Measurements from ENCODE around the gene CIZ1. TPM values are rescaled to one million over a fixed set of nuclear protein-coding genes. Genes with fewer than 3 reads are reported as not detected.

Gene CIZ1
- total RNA-seq, 1 donor from 2014 or later, result 142 TPM

DNA sequence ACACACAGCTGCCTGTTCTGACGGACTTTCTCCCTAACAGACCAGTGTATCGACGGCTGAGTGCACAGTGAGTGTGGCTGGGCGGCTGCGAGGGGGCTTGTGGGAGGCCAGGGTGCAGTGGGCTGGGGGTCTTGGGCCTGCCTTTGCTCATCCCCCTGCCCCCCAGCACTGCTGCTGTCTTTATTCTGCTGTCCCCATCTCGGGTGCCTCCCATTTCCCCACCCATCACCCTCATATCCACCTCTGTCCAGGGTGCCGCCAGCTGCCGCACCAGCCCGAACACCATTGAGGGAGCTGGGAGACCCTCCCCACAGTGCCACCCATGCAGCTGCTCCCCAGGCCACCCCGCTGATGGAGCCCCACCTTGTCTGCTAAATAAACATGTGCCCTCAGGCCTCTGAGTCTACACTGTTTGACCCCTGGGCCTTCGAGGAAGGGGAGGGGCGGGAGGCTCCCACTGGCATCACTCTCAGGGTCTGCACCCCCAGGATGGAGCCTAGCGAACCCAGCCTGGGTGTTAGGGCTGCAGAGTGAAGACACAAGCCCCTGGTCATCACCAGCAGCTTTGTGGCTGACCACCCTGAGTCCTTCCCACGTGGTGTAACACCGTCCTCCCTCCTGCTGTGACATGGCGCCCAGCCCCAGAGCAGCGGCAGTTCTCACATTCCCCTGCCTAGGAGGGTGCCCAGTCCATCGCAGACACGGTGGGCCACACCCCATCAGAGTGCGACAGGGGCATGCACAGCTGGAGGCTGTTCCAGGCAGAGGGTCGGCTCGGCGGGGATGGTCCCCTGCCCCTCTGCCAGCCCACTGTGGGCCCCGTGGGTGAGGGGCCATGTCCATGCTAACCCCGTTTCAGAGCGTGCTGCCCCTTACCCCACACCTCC lies 38.1 kb downstream of the CIZ1 start:
- Mint-ChIP-seq H3K36me3 (ENCODE audit: low read depth) (no peaks in the 10 kb centered on the region), H3K4me1 (peaks cover 3% of the 10 kb centered on the region), H3K27me3 (no peaks in the 10 kb centered on the region), H3K4me3 (no peak overlapping the region), H3K9me3 (no peaks in the 10 kb centered on the region), H3K27ac (no peak overlapping the region)
- no peak for DNase-seq
- intact Hi-C loops (cut with micrococcal nuclease), result no loop called here

- peaks cover 3% of the 10 kb centered on the region for H3K4me1 Mint-ChIP-seq
- H3K27me3 Mint-ChIP-seq, result no peaks in the 10 kb centered on the region
- DNase-seq, result no peak
- intact Hi-C loops (cut with micrococcal nuclease), result no loop called here
- no peak overlapping the region for H3K27ac Mint-ChIP-seq
- no peaks in the 10 kb centered on the region for H3K36me3 Mint-ChIP-seq (ENCODE audit: low read depth)
- no peak overlapping the region for H3K4me3 Mint-ChIP-seq
- no peaks in the 10 kb centered on the region for H3K9me3 Mint-ChIP-seq
These were observed 39.0 kb downstream of the CIZ1 start for GRCh38 chr9:128152133-128153059.

DNA sequence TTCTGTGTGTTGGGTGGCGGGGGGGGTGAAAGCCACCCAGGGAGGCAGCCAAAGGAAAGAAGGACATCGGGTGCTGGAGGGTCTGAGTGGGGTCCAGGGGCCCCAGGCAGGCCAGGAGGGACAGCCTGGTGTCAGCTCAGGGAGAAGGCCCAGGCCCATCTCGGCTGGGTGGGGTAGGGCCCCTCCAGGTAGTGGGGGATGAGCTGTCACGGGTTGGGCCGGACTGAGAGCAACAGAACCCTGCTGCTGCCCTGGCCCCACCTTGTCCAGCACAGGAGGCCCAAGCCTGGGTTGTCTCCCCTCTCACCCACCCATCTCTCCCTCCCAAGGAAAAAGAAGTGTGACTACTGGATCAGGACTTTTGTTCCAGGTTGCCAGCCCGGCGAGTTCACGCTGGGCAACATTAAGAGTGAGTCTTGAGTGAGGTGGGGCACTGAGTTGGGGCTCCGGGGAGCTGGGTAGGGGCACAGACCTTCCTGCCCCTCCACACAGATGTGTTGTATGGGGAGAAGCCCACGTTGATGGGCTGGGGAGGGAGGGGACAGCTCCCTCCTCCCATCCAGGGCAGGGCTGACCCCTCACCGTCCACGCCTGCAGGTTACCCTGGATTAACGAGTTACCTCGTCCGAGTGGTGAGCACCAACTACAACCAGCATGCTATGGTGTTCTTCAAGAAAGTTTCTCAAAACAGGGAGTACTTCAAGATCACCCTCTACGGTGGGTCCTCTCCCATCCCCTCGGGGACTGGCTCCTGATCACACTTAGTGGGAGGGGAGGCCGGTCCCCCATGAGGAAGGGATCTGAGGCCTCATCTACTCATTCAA lies 39.9 kb downstream of the CIZ1 start:
- intact Hi-C loops (cut with micrococcal nuclease), result no loop called here
- H3K27ac Mint-ChIP-seq, result no peak overlapping the region
- H3K4me3 Mint-ChIP-seq, result no peak overlapping the region
- peaks cover 3% of the 10 kb centered on the region for H3K4me1 Mint-ChIP-seq
- no peaks in the 10 kb centered on the region for H3K27me3 Mint-ChIP-seq
- H3K9me3 Mint-ChIP-seq, result no peaks in the 10 kb centered on the region
- no peaks in the 10 kb centered on the region for H3K36me3 Mint-ChIP-seq (ENCODE audit: low read depth)
- no peak for DNase-seq

GRCh38 chr9:128150594-128151308 lies 40.6 kb downstream of the CIZ1 start:
- no peak overlapping the region for H3K27ac Mint-ChIP-seq
- DNase-seq, result peak; percentile 70

DNA sequence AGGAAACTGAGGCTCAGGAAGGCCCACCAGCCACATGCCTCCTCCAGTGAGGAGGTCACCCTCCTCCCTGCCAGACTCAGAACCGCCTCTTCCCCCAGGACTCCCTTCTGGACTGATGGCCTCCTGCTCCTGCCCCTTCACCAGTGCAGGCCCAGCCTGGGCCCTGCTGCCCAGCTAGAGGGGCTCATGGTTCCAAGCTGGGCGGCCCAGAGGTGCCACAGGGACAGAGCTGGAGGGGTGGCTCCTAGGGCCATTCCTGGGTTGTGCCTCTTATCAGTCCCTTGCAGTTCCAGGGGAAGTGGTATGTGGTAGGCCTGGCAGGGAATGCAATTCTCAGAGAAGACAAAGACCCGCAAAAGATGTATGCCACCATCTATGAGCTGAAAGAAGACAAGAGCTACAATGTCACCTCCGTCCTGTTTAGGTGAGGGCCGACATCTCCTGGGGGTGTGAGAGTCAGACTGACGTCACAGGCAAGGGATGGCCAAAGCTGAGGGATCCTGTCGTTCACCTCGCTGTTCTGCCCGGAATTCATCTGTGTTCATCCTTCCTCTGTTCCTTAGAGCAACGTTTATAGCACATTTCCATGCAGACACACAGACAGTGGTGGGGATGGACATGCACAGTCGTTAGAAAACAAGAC lies 41.3 kb downstream of the CIZ1 start:
- H3K9me3 Mint-ChIP-seq, result no peaks in the 10 kb centered on the region
- intact Hi-C loops (cut with micrococcal nuclease), result no loop called here
- no peaks in the 10 kb centered on the region for H3K27me3 Mint-ChIP-seq
- peak overlapping the region; percentile 20 for H3K27ac Mint-ChIP-seq
- DNase-seq, result no peak
- peaks cover 3% of the 10 kb centered on the region for H3K4me1 Mint-ChIP-seq
- no peaks in the 10 kb centered on the region for H3K36me3 Mint-ChIP-seq (ENCODE audit: low read depth)
- H3K4me3 Mint-ChIP-seq, result no peak overlapping the region

More at GRCh38 chr9:128150594-128151308, 40.6 kb downstream of the CIZ1 start:
- Mint-ChIP-seq H3K36me3 (ENCODE audit: low read depth) (no peaks in the 10 kb centered on the region), H3K4me3 (no peak overlapping the region), H3K27me3 (no peaks in the 10 kb centered on the region), H3K4me1 (peaks cover 3% of the 10 kb centered on the region), H3K9me3 (no peaks in the 10 kb centered on the region)
- intact Hi-C loops (cut with micrococcal nuclease), result no loop called here

- H3K9me3 Mint-ChIP-seq, result no peaks in the 10 kb centered on the region
- no peaks in the 10 kb centered on the region for H3K36me3 Mint-ChIP-seq (ENCODE audit: low read depth)
- intact Hi-C loops (cut with micrococcal nuclease), result no loop called here
- H3K4me3 Mint-ChIP-seq, result no peak within 1 kb of the TSS
- H3K27ac Mint-ChIP-seq, result peak within 1 kb of the TSS; percentile 20
- H3K27me3 Mint-ChIP-seq, result no peaks in the 10 kb centered on the region
- peaks cover 3% of the 10 kb centered on the region for H3K4me1 Mint-ChIP-seq
- no peak for DNase-seq
These were observed 42.2 kb downstream of the CIZ1 start, which contains the start of gene LCN2 for GRCh38 chr9:128149001-128149701. Gene LCN2 (plus strand): TSS chr9:128149453. CDS start chr9:128149526, 73 bp downstream.

DNA sequence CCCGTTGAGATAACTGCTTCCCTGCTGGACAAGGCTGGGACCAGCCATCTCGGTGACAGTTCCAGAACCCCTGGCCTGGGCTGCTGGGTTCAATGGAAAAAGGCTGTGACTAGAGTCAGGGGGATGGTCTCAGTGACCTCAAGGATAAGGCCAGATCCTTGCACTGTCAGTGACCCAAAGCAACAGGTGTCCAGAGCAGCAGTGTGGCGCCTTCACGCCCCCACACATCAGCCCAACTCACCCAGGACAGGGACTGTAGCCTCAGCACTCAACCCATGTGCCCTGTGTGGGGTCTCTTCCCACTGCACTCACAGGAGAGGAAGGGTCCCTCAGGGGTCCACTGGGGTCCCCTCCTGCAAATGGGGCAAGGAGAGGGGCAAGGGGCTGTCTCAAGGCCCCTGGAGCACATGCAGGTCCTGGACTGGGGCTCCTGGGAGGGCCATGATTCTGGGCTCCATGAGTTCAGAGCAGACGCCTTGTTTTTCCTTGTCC lies 42.8 kb downstream of the CIZ1 start:
- intact Hi-C loops (cut with micrococcal nuclease), result no loop called here
- no peak overlapping the region for H3K27ac Mint-ChIP-seq
- no peak for DNase-seq
- peaks cover 4% of the 10 kb centered on the region for H3K4me1 Mint-ChIP-seq
- H3K4me3 Mint-ChIP-seq, result no peak overlapping the region
- no peaks in the 10 kb centered on the region for H3K27me3 Mint-ChIP-seq
- H3K9me3 Mint-ChIP-seq, result no peaks in the 10 kb centered on the region
- no peaks in the 10 kb centered on the region for H3K36me3 Mint-ChIP-seq (ENCODE audit: low read depth)

- no peak overlapping the region for H3K27ac Mint-ChIP-seq
- peaks cover 16% of the 10 kb centered on the region for H3K4me1 Mint-ChIP-seq
- DNase-seq, result no peak
- intact Hi-C loops (cut with micrococcal nuclease), result no loop called here
- no peaks in the 10 kb centered on the region for H3K9me3 Mint-ChIP-seq
- H3K27me3 Mint-ChIP-seq, result no peaks in the 10 kb centered on the region
- H3K36me3 Mint-ChIP-seq (ENCODE audit: low read depth), result no peaks in the 10 kb centered on the region
- no peak overlapping the region for H3K4me3 Mint-ChIP-seq
These were observed 44.7 kb downstream of the CIZ1 start for GRCh38 chr9:128146591-128147120.

- Mint-ChIP-seq H3K9me3 (no peaks in the 10 kb centered on the region), H3K27me3 (no peaks in the 10 kb centered on the region), H3K27ac (no peak overlapping the region), H3K36me3 (ENCODE audit: low read depth) (no peaks in the 10 kb centered on the region), H3K4me3 (no peak overlapping the region), H3K4me1 (peaks cover 17% of the 10 kb centered on the region)
- intact Hi-C loops (cut with micrococcal nuclease), result no loop called here
- DNase-seq, result no peak
These were observed 45.4 kb downstream of the CIZ1 start for GRCh38 chr9:128145951-128146351.

GRCh38 chr9:128145536-128145935 lies 45.8 kb downstream of the CIZ1 start:
- peaks cover 14% of the 10 kb centered on the region for H3K4me1 Mint-ChIP-seq
- intact Hi-C loops (cut with micrococcal nuclease), result no loop called here
- H3K27me3 Mint-ChIP-seq, result no peaks in the 10 kb centered on the region
- no peaks in the 10 kb centered on the region for H3K9me3 Mint-ChIP-seq
- no peak overlapping the region for H3K27ac Mint-ChIP-seq
- DNase-seq, result no peak
- H3K36me3 Mint-ChIP-seq (ENCODE audit: low read depth), result no peaks in the 10 kb centered on the region
- H3K4me3 Mint-ChIP-seq, result no peak overlapping the region

DNA sequence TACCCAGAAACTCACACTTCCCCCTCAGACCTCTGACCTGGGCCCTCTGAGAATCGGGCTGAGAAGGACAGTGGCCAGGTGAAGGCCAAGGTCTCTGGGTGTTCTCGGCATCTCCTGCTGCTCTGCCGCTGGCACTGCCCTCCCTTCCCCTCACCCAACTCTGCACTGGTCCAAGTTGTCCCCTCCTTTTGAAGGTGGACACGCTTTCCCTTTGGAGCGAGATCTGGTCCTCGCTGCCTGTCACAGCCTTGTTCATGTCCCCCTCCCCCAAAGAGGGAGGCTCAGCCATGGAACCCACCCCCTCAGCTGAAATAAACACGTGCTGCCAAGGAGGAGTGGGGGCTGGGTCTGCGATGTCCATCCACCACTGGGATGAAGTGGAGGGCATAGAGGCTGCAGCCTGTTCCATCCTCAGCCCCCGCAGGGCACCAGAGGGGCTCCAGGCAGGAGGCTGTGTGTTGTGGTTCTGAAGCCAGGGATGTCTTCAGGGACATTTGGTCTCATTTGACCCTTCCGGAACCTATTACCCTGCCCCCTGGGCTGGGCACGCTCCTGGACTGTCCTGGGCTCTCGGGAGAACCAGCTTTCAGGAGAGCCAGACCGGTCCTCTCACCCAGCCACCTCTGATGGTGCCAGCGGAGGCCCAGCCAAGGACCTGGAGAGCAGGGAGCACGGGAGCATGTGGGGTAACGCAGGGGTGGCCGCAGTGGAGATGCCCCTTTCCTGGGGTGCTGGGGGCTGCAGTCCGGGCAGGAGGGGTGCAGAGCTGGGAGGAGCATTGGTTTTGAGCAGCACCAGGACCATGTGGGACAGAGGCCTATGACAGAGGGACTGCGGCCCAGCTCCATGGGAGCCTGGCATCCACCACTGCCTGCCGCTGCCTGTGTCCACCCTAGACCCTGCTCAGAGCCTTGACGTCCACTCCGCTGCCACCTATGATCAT lies 46.9 kb downstream of the CIZ1 start:
- Mint-ChIP-seq H3K4me1 (peaks cover 14% of the 10 kb centered on the region), H3K36me3 (ENCODE audit: low read depth) (no peaks in the 10 kb centered on the region), H3K27me3 (no peaks in the 10 kb centered on the region), H3K9me3 (no peaks in the 10 kb centered on the region), H3K27ac (no peak overlapping the region), H3K4me3 (no peak overlapping the region)
- intact Hi-C loops (cut with micrococcal nuclease), result no loop called here
- DNase-seq, result no peak

Data from activated CD4-positive, alpha-beta T cell treated with anti-CD3 and anti-CD28 coated beads, Interleukin-2, amount 10 ng/mL, durations not matched to agents 24 days and 14 days (primary cell).